Glutamatergic neuron (in vitro differentiated cells): Measurements from ENCODE around the gene TCF19. TPM values are rescaled to one million over a fixed set of nuclear protein-coding genes. Genes with fewer than 3 reads are reported as not detected.

Source experiments
- DNase-seq: peaks from one replicate; pipeline ENCODE4 v3.0.0; 2022
- H3K27ac Mint-ChIP-seq: one replicate; pipeline ENCODE4 v1.8.0; 2020; ENCODE audit warnings: mild to moderate bottlenecking, mixed read lengths, inconsistent platforms; ENCODE audit not compliant: unreplicated experiment
- H3K27me3 Mint-ChIP-seq: one replicate; pipeline ENCODE4 v1.8.0; 2020; ENCODE audit warnings: mild to moderate bottlenecking, moderate library complexity, mixed read lengths, inconsistent platforms; ENCODE audit not compliant: unreplicated experiment
- H3K36me3 Mint-ChIP-seq: one replicate; pipeline ENCODE4 v1.8.0; 2020; ENCODE audit warnings: mild to moderate bottlenecking, mixed read lengths, inconsistent platforms; ENCODE audit not compliant: unreplicated experiment
- H3K4me1 Mint-ChIP-seq: one replicate; pipeline ENCODE4 v1.8.0; 2020; ENCODE audit warnings: mild to moderate bottlenecking, low read depth, mixed read lengths, inconsistent platforms; ENCODE audit not compliant: unreplicated experiment
- H3K4me3 Mint-ChIP-seq: one replicate; pipeline ENCODE4 v1.8.0; 2020; ENCODE audit warnings: mild to moderate bottlenecking, mixed read lengths, inconsistent platforms; ENCODE audit not compliant: unreplicated experiment
- H3K9me3 Mint-ChIP-seq: one replicate; pipeline ENCODE4 v1.8.0; 2020; ENCODE audit warnings: mild to moderate bottlenecking, moderate library complexity, mixed read lengths, inconsistent platforms; ENCODE audit not compliant: unreplicated experiment
- long read RNA-seq: library from polyadenylated mRNA; unstranded; transcript quantifications from one replicate; pipeline ENCODE4 v2.0.0, GENCODE V29; 2020; ENCODE audit not compliant: unreplicated experiment
- total RNA-seq: library from RNA; stranded (reverse); fragmentation: NEBNext Ultra II Directional; extraction: Animal tissue kit (Norgen Biotek cat#: 25700); gene quantifications from one replicate; pipeline ENCODE4 v1.2.1, GENCODE V29; 2021; ENCODE audit not compliant: unreplicated experiment
- TF ChIP-seq, protein P1 (sequence below): fragments of 200-600 bp; sonication (generic); IDR thresholded peaks from one replicate; pipeline ENCODE4 v1.5.0; 2021; ENCODE audit not compliant: partially characterized antibody, unreplicated experiment

The TCF19 gene, protein sequence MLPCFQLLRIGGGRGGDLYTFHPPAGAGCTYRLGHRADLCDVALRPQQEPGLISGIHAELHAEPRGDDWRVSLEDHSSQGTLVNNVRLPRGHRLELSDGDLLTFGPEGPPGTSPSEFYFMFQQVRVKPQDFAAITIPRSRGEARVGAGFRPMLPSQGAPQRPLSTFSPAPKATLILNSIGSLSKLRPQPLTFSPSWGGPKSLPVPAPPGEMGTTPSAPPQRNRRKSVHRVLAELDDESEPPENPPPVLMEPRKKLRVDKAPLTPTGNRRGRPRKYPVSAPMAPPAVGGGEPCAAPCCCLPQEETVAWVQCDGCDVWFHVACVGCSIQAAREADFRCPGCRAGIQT
- total RNA-seq: 5.8 TPM
- long read RNA-seq, partial matches to known transcripts: 0 of 2 reads
- long read RNA-seq, other reads (novel, unspliced or antisense): 1 of 2 reads

DNA sequence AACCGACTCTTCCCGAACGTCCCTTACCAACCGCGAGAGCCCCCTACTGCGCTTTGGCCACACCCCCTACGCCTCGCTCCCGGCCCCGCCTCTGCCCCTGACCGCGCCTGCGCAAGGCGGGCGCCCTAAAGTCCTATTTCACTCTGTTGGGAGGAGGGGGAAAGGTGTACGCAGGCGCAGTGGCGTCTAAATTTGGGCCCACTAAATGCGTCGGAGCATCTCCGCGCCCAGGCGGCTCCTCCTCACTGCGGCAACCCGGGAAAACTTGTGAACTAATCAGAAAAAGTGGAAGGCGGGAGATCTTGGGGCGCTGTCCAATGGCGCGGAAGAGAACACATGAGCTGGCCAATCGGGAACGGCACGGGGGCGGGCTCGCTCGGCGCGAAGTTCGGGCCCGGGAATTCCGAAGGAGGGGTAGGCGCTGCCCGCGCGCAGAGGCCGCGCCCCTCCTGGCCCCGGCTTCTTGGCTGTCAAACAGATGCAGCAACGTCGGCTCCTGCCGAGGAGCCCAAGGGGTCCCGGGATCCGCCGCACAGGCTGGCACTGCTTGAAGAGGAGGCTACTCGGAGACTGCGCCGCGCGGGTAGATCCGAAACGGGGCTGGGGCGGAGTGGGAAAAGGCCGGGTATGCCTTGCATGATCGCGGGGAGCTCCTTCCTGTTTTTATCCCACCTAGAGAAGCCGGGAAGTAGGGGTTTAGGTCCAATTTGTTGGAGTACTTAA is at the start of gene TCF19:
TCF19 (plus strand) TSS at position 450 of the 723 bp plus-strand sequence. CDS start 881 bp downstream, outside the sequence.
- Mint-ChIP-seq H3K4me1 (peaks cover 3% of the 10 kb centered on the region), H3K27ac (peak within 1 kb of the TSS; percentile 48), H3K4me3 (peak within 1 kb of the TSS; percentile 93), H3K9me3 (peaks cover 2% of the 10 kb centered on the region), H3K36me3 (no peaks in the 10 kb centered on the region), H3K27me3 (no peaks in the 10 kb centered on the region)
- peak; percentile 99 for DNase-seq
- TF ChIP-seq, protein P1, sequence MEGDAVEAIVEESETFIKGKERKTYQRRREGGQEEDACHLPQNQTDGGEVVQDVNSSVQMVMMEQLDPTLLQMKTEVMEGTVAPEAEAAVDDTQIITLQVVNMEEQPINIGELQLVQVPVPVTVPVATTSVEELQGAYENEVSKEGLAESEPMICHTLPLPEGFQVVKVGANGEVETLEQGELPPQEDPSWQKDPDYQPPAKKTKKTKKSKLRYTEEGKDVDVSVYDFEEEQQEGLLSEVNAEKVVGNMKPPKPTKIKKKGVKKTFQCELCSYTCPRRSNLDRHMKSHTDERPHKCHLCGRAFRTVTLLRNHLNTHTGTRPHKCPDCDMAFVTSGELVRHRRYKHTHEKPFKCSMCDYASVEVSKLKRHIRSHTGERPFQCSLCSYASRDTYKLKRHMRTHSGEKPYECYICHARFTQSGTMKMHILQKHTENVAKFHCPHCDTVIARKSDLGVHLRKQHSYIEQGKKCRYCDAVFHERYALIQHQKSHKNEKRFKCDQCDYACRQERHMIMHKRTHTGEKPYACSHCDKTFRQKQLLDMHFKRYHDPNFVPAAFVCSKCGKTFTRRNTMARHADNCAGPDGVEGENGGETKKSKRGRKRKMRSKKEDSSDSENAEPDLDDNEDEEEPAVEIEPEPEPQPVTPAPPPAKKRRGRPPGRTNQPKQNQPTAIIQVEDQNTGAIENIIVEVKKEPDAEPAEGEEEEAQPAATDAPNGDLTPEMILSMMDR: no peak

DNA sequence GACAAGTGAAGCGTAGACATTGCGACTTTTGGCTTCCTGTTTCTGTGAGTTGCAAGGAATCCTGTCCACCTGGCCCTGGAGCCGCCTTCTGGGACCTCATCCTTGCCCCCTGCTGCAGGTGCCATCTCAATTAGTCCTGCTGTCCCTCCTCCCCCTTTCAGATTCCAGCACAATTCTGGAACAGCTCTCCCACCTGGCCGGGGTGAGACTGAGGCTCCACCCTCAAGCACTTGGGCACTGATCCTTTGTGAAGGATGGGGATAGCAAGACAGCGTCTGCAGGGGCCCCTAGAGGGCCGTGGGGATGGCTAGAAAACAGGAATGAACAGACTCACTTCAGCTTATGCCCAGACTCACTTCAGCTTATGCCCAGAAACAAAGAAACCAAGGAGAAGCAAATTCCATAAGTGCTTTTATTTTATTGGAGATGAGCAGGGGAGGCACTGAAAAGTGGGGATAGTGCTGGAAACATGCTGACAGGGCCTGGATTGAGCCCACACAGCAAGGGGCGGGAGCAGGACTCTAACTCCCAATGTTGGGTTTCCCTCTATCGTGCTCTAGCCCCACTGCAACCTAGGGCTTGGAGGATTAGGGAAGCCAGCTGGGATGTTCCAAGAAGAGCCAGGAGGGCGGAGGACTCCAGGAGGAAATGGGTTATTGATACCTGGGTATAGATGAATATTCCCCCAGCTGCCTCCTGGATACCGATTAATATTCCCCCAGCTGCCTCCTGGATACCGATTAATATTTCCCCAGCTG is 47.4 kb upstream of the TCF19 start:
- H3K9me3 Mint-ChIP-seq: no peaks in the 10 kb centered on the region
- H3K4me1 Mint-ChIP-seq: no peaks in the 10 kb centered on the region
- no peak overlapping the region for H3K4me3 Mint-ChIP-seq
- no peaks in the 10 kb centered on the region for H3K36me3 Mint-ChIP-seq
- H3K27ac Mint-ChIP-seq: no peak overlapping the region
- TF ChIP-seq, protein P1: no peak
- DNase-seq: no peak
- peaks cover 12% of the 10 kb centered on the region for H3K27me3 Mint-ChIP-seq

DNA sequence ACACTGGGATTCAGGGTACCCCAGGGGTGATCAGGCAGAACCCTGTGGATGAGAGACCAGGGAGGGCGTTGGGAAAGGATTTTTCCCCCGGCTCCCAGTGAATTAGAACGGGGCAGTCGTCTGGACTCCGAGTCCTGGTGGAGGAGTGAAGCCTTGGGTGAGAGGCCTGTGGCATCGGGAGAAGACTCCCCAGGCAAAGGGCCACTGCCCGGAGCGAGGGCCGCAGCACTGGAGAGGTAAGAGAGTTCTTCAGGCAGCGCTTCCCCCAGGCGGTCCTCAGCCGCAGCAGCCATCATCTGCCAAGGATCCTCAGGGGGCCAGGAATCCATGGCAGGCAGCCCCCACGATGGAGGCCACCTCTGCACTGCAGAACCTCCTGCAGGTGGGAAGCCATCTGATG is 46.7 kb upstream of the TCF19 start:
- no peak for DNase-seq
- Mint-ChIP-seq H3K9me3 (no peaks in the 10 kb centered on the region), H3K4me3 (no peak overlapping the region), H3K36me3 (no peaks in the 10 kb centered on the region), H3K27ac (no peak overlapping the region), H3K4me1 (no peaks in the 10 kb centered on the region), H3K27me3 (peaks cover 8% of the 10 kb centered on the region)
- TF ChIP-seq, protein P1: no peak

DNA sequence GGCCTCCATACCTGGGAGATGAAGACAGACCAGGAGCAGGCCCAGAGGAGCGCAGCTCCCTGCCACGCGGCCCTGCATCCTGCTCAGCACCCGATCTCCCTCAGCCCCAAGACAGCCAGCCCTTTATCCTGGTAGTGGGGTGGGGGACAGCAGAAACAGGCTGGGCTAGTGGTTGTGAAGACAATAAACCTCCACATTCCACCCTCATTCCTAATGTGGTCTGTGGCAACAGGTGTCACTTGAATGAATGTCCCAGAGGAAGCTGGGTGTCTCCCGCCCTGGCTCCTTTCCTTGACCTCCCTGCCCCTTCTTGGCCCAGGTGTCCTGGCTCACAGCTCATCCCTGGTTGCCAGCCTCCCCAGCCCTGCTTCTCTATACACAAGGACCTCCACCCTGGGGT is 45.9 kb upstream of the TCF19 start, which contains the start of gene C6orf15:
C6orf15 (minus strand) TSS at position 98 of the 400 bp plus-strand sequence; CDS start at position 78, 20 bp downstream.
- Mint-ChIP-seq H3K27ac (no peak within 1 kb of the TSS), H3K9me3 (no peaks in the 10 kb centered on the region), H3K4me3 (no peak within 1 kb of the TSS), H3K36me3 (no peaks in the 10 kb centered on the region), H3K4me1 (no peaks in the 10 kb centered on the region), H3K27me3 (peaks cover 7% of the 10 kb centered on the region)
- no peak for DNase-seq
- TF ChIP-seq, protein P1: no peak
